Measurements from ENCODE around the gene TLE4. TPM values are rescaled to one million over a fixed set of nuclear protein-coding genes. Genes with fewer than 3 reads are reported as not detected.

TLE4 gene
- total and polyA plus RNA-seq, 2 of the 4 experiments (the other 2 are of a cell fraction): 68.0 to 78.1 TPM

DNA sequence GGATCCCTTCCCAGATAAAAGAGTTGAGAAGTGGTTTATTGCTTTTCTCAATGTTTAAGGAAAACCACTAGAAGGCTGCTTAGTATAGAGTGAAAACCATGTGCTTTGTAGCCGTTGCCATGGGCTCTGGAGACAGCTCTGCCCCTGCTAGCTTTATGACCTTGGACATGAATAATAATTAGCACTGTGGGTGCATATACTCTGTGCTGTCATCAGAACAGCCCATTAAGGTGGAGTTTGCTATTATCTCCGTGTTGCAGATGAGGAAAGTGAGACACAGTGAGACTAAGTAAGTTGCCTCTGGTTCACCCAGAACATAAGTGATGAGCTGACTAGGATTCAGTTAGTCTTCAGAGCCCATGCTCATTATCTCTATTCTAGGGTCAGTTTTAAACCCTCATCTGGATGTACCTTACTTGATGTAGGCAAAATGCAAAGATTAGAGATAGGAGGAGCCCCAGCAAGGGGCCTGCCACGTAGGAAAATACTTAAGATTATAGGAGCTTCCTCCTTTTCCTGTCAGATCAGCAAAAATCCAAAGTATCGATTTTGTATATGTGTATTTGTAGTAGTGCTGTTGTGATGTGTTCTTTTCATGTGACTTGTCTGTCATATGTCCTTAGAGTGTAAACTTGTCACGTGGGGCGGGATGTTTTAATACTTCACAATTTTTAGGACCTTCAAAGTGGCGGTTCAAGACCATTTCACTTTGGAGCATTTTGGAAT lies 102.5 kb downstream of the TLE4 start:
- Histone ChIP-seq H3K9me1 (ENCODE audit: insufficient read depth, low read length) (peaks cover 5% of the 10 kb centered on the region; the same call in 1 of the 2 replicates), H3K9ac (ENCODE audit: low read depth, low read length) (no peak overlapping the region), H2AFZ (replicated peaks; ENCODE audit: low read length, poor library complexity) (no peak overlapping the region), H4K5ac (ENCODE audit: low read depth, low read length) (no peak overlapping the region), H3K56ac (ENCODE audit: extremely low read depth, insufficient read depth, low read length) (no peak overlapping the region), H2BK20ac (ENCODE audit: low read depth, low read length) (no peak overlapping the region), H2AK9ac (replicated peaks; ENCODE audit: low read depth, low read length, poor library complexity) (no peak overlapping the region), H3K18ac (ENCODE audit: low read depth, low read length) (no peak overlapping the region), H3K23ac (ENCODE audit: low read depth, low read length) (no peak overlapping the region), H4K91ac (ENCODE audit: insufficient read depth, low read depth, low read length) (no peak overlapping the region), H3K79me1 (ENCODE audit: low read depth in 1 of 2, low read length in 2 of 2) (peaks cover 11 to 30% of the 10 kb centered on the region in 2 experiments), H4K8ac (ENCODE audit: low read depth in 2 of 2, low read length in 2 of 2) (no peak overlapping the region), H3K27me3 (ENCODE audit: control insufficient read depth, insufficient read depth, low read length) (no peaks in the 10 kb centered on the region), H3K14ac (replicated peaks; ENCODE audit: low read depth, low read length) (no peak overlapping the region), H3K4ac (ENCODE audit: low read depth, low read length) (no peak overlapping the region), H3K4me3 (ENCODE audit: insufficient read depth, low read depth, low read length) (no peak overlapping the region), H3K4me1 (ENCODE audit: control insufficient read depth, insufficient read depth, low read length) (peaks cover 5% of the 10 kb centered on the region), H4K20me1 (ENCODE audit: insufficient read depth, low read length) (no peaks in the 10 kb centered on the region), H3K4me2 (ENCODE audit: low read depth, low read length) (no peak overlapping the region), H3K9me3 (ENCODE audit: control insufficient read depth, insufficient read depth, low read length) (no peaks in the 10 kb centered on the region), H2AK5ac (ENCODE audit: low read depth, low read length) (no peak overlapping the region), H2BK5ac (ENCODE audit: low read depth, low read length, poor library complexity, severe bottlenecking) (no peak overlapping the region), H3K36me3 (ENCODE audit: control insufficient read depth, insufficient read depth, low read length) (no peaks in the 10 kb centered on the region), H3K27ac (ENCODE audit: insufficient read depth, low read length) (no peak overlapping the region), H2BK15ac (ENCODE audit: low read depth, low read length) (no peak overlapping the region), H2BK120ac (ENCODE audit: low read depth, low read length) (no peak overlapping the region)
- ATAC-seq (ENCODE audit: low read depth) (no peak), DNase-seq (no peak)
- intact Hi-C loops (cut with micrococcal nuclease): no loop called here
- peak; percentile 76 for TF ChIP-seq MAFK (IDR thresholded peaks at IDR 0.05; ENCODE audit: low read depth, low read length)
- TF ChIP-seq POLR2A (IDR thresholded peaks at IDR 0.05; ENCODE audit: low read depth, low read length): no peak
- dilution Hi-C loops (cut with HindIII; ENCODE audit: low sequenced_read_pairs, unreplicated experiment): no loop called here
- POLR2A ChIA-PET (ENCODE audit: unreplicated experiment): no interaction called here
- CTCF ChIA-PET: no interaction called here
- no CpG with 5 or more reads among the region's 7 CpGs for WGBS, 2 experiments (ENCODE audit: extremely low coverage in 2 of 2, insufficient read length in 1 of 2)
- in situ Hi-C loops (cut with MboI; ENCODE audit: low sequenced_read_pairs): no loop called here
- no TSS peak for BruUV-seq (replicated peaks)

All from IMR-90 (cell line).